T-helper 9 cell (primary cell): ENCODE data around the gene TYRP1.

ENCODE experiments used
- DNase-seq: peaks from one replicate; pipeline ENCODE4 v3.0.0-alpha.2; 2020

The TYRP1 gene

GRCh38 chr9:12739014-12739652 is 45.9 kb downstream of the TYRP1 start:
- no peak for DNase-seq

- DNase-seq = no peak
Observed at GRCh38 chr9:12740845-12741244, 47.7 kb downstream of the TYRP1 start.

- DNase-seq = no peak
Observed at GRCh38 chr9:12748016-12748415, 54.8 kb downstream of the TYRP1 start.

GRCh38 chr9:12748954-12749353 is 55.8 kb downstream of the TYRP1 start:
- DNase-seq = no peak

GRCh38 chr9:12753931-12754330 is 60.7 kb downstream of the TYRP1 start:
- DNase-seq = no peak

GRCh38 chr9:12759761-12760160 is 66.6 kb downstream of the TYRP1 start:
- no peak for DNase-seq
